Large intestine (tissue), 3 donors: ENCODE measurements around the gene OR52D1. TPM values are rescaled to one million over a fixed set of nuclear protein-coding genes. Genes with fewer than 3 reads are reported as not detected.

Experiments
- DNase-seq, 2 donors: peaks; one replicate each; pipeline versions ENCODE4 v3.0.0 to v3.0.0-alpha.2; 2013
- H3K27ac ChIP-seq: one replicate; pipeline ENCODE4 v1.5.1; 2013; ENCODE audit warnings: low read length
- H3K27me3 ChIP-seq: 2 replicates; pipeline ENCODE4 v1.6.1; 2013; ENCODE audit warnings: low read length; ENCODE audit not compliant: control insufficient read depth, insufficient read depth
- H3K36me3 ChIP-seq: 2 replicates; pipeline ENCODE4 v1.6.1; 2013; ENCODE audit warnings: low read length; ENCODE audit not compliant: control insufficient read depth, insufficient read depth
- H3K4me1 ChIP-seq: one replicate; pipeline ENCODE4 v1.6.1; 2013; ENCODE audit warnings: low read length; ENCODE audit not compliant: control insufficient read depth, insufficient read depth
- H3K4me3 ChIP-seq: one replicate; pipeline ENCODE4 v1.5.1; 2013; ENCODE audit warnings: low read length
- H3K9me3 ChIP-seq: one replicate; pipeline ENCODE4 v1.6.1; 2013; ENCODE audit warnings: mild to moderate bottlenecking, low read depth, low read length, moderate library complexity; ENCODE audit not compliant: control insufficient read depth
- WGBS: methylation state at CpG from one replicate; pipeline ENCODE4 v1.1.5; 2013; ENCODE audit warnings: low lambda C conversion rate; ENCODE audit not compliant: insufficient coverage; 5-methylcytosine and 5-hydroxymethylcytosine counted together
- polyA plus RNA-seq: library from polyadenylated mRNA; unstranded; fragments of 120-200 nt; gene quantifications from one replicate; pipeline ENCODE4 v1.2.1, GENCODE V29; 2013

OR52D1 gene
- polyA plus RNA-seq, 1 donor, result not detected

GRCh38 chr11:5509803-5510202 lies 21.3 kb downstream of the OR52D1 start, which contains the start of gene UBQLN3:
Gene UBQLN3, minus strand, starts transcription at chr11:5509957. Its CDS starts 399 bp downstream, at chr11:5509558.
- Histone ChIP-seq H3K4me1 (no peaks in the 10 kb centered on the region), H3K9me3 (no peaks in the 10 kb centered on the region), H3K27ac (no peak within 1 kb of the TSS), H3K36me3 (no peaks in the 10 kb centered on the region), H3K4me3 (no peak within 1 kb of the TSS), H3K27me3 (no peaks in the 10 kb centered on the region)
- no CpG with 5 or more reads among the region's 4 CpGs for WGBS
- DNase-seq, result no peak

GRCh38 chr11:5514841-5515240 lies 26.4 kb downstream of the OR52D1 start:
- DNase-seq, result no peak
- H3K27ac ChIP-seq, result no peak overlapping the region
- H3K4me3 ChIP-seq, result no peak overlapping the region
- no peaks in the 10 kb centered on the region for H3K4me1 ChIP-seq
- H3K27me3 ChIP-seq, result no peaks in the 10 kb centered on the region
- H3K36me3 ChIP-seq, result no peaks in the 10 kb centered on the region
- no peaks in the 10 kb centered on the region for H3K9me3 ChIP-seq

GRCh38 chr11:5516599-5516998 lies 28.1 kb downstream of the OR52D1 start, which contains the start of gene UBQLNL:
Gene UBQLNL, minus strand, starts transcription at chr11:5516699. Its CDS starts 258 bp downstream, at chr11:5516441.
- no peak for DNase-seq
- Histone ChIP-seq H3K4me3 (no peak within 1 kb of the TSS), H3K4me1 (no peaks in the 10 kb centered on the region), H3K27ac (no peak within 1 kb of the TSS), H3K27me3 (no peaks in the 10 kb centered on the region), H3K36me3 (no peaks in the 10 kb centered on the region), H3K9me3 (no peaks in the 10 kb centered on the region)
- WGBS, result 100% methylated on average over 2 of the region's 2 CpGs

GRCh38 chr11:5521540-5521939 lies 33.1 kb downstream of the OR52D1 start:
- no peaks in the 10 kb centered on the region for H3K36me3 ChIP-seq
- WGBS, result no CpG with 5 or more reads among the region's 4 CpGs
- H3K27me3 ChIP-seq, result no peaks in the 10 kb centered on the region
- no peaks in the 10 kb centered on the region for H3K9me3 ChIP-seq
- H3K27ac ChIP-seq, result no peak overlapping the region
- H3K4me3 ChIP-seq, result no peak overlapping the region
- DNase-seq, result no peak
- no peaks in the 10 kb centered on the region for H3K4me1 ChIP-seq

GRCh38 chr11:5522308-5522707 lies 33.8 kb downstream of the OR52D1 start:
- Histone ChIP-seq H3K9me3 (no peaks in the 10 kb centered on the region), H3K36me3 (no peaks in the 10 kb centered on the region)

GRCh38 chr11:5524756-5525155 lies 36.3 kb downstream of the OR52D1 start:
- Histone ChIP-seq H3K27ac (no peak overlapping the region), H3K36me3 (no peaks in the 10 kb centered on the region), H3K4me3 (no peak overlapping the region), H3K9me3 (no peaks in the 10 kb centered on the region), H3K4me1 (no peaks in the 10 kb centered on the region), H3K27me3 (no peaks in the 10 kb centered on the region)
- WGBS, result no CpG with 5 or more reads among the region's 3 CpGs
- no peak for DNase-seq

More at GRCh38 chr11:5522308-5522707, 33.8 kb downstream of the OR52D1 start:
- WGBS, result no CpG with 5 or more reads among the region's 2 CpGs
- no peak overlapping the region for H3K27ac ChIP-seq
- DNase-seq, result no peak
- H3K4me3 ChIP-seq, result no peak overlapping the region
- no peaks in the 10 kb centered on the region for H3K27me3 ChIP-seq
- H3K4me1 ChIP-seq, result no peaks in the 10 kb centered on the region

GRCh38 chr11:5527716-5528115 lies 39.2 kb downstream of the OR52D1 start:
- H3K4me3 ChIP-seq, result no peak overlapping the region
- DNase-seq, result no peak
- no peak overlapping the region for H3K27ac ChIP-seq
- no peaks in the 10 kb centered on the region for H3K36me3 ChIP-seq
- no peaks in the 10 kb centered on the region for H3K4me1 ChIP-seq
- no peaks in the 10 kb centered on the region for H3K27me3 ChIP-seq
- no peaks in the 10 kb centered on the region for H3K9me3 ChIP-seq
- no CpG with 5 or more reads among the region's 5 CpGs for WGBS

GRCh38 chr11:5528495-5528894 lies 40.0 kb downstream of the OR52D1 start:
- H3K9me3 ChIP-seq, result no peaks in the 10 kb centered on the region
- no CpG with 5 or more reads among the region's 1 CpG for WGBS
- no peaks in the 10 kb centered on the region for H3K27me3 ChIP-seq
- no peak for DNase-seq
- H3K4me3 ChIP-seq, result no peak overlapping the region
- no peak overlapping the region for H3K27ac ChIP-seq
- no peaks in the 10 kb centered on the region for H3K4me1 ChIP-seq
- no peaks in the 10 kb centered on the region for H3K36me3 ChIP-seq

- no peak for DNase-seq
- Histone ChIP-seq H3K4me3 (no peak overlapping the region), H3K4me1 (no peaks in the 10 kb centered on the region), H3K27ac (no peak overlapping the region), H3K27me3 (no peaks in the 10 kb centered on the region), H3K9me3 (no peaks in the 10 kb centered on the region), H3K36me3 (no peaks in the 10 kb centered on the region)
- 20% methylated on average over 1 of the region's 2 CpGs for WGBS
These were observed 42.8 kb downstream of the OR52D1 start for GRCh38 chr11:5531053-5531831.

GRCh38 chr11:5534046-5534445 lies 45.6 kb downstream of the OR52D1 start:
- H3K4me3 ChIP-seq, result no peak overlapping the region
- H3K4me1 ChIP-seq, result no peaks in the 10 kb centered on the region
- DNase-seq, result no peak
- 83% methylated on average over 1 of the region's 1 CpG for WGBS
- H3K36me3 ChIP-seq, result no peaks in the 10 kb centered on the region
- H3K9me3 ChIP-seq, result no peaks in the 10 kb centered on the region
- no peak overlapping the region for H3K27ac ChIP-seq
- H3K27me3 ChIP-seq, result no peaks in the 10 kb centered on the region

GRCh38 chr11:5536482-5536881 lies 48.0 kb downstream of the OR52D1 start:
- Histone ChIP-seq H3K4me1 (no peaks in the 10 kb centered on the region), H3K4me3 (no peak overlapping the region), H3K27me3 (no peaks in the 10 kb centered on the region), H3K9me3 (no peaks in the 10 kb centered on the region), H3K27ac (no peak overlapping the region), H3K36me3 (no peaks in the 10 kb centered on the region)
- no peak for DNase-seq
